ENCODE results near the gene MRPS22. TPM values are rescaled to one million over a fixed set of nuclear protein-coding genes. Genes with fewer than 3 reads are reported as not detected.

MRPS22 gene
- total and polyA plus RNA-seq, 5 donors from 2014 or later: 29.8 to 55.2 (median 45.7) TPM

GRCh38 chr3:139312959-139313358 lies 30.9 kb upstream of the MRPS22 start:
- no peak overlapping the region for H3K4me3 Mint-ChIP-seq
- no peaks in the 10 kb centered on the region for H3K4me1 Mint-ChIP-seq
- Histone ChIP-seq H3K36me3 (ENCODE audit: control insufficient read depth, insufficient read depth, low read length) (no peaks in the 10 kb centered on the region), H3K4me3 (ENCODE audit: low read depth, low read length) (no peak overlapping the region), H3K27me3 (ENCODE audit: control insufficient read depth, insufficient read depth, low read length) (no peaks in the 10 kb centered on the region), H3K4me1 (ENCODE audit: control insufficient read depth, insufficient read depth, low read length, poor library complexity, severe bottlenecking) (no peaks in the 10 kb centered on the region), H3K27ac (ENCODE audit: insufficient read depth, low read length, poor library complexity, severe bottlenecking) (no peak overlapping the region), H3K9me3 (ENCODE audit: control insufficient read depth in 2 of 2, low read length in 2 of 2) (no peaks in the 10 kb centered on the region)
- peaks cover 0 to 2% (median 0%) of the 10 kb centered on the region in 7 donors for H3K9me3 Mint-ChIP-seq
- ATAC-seq (ENCODE audit: low read depth in 2 of 2) (no peak), DNase-seq (no peak)
- H3K36me3 Mint-ChIP-seq: no peaks in the 10 kb centered on the region
- H3K27me3 Mint-ChIP-seq: no peaks in the 10 kb centered on the region
- H3K27ac Mint-ChIP-seq: peak overlapping the region in 1 of 3 donors; percentile 89

GRCh38 chr3:139313921-139314320 lies 29.9 kb upstream of the MRPS22 start:
- Histone ChIP-seq H3K9me3 (ENCODE audit: control insufficient read depth in 2 of 2, low read length in 2 of 2) (no peaks in the 10 kb centered on the region), H3K27me3 (ENCODE audit: control insufficient read depth, insufficient read depth, low read length) (no peaks in the 10 kb centered on the region), H3K4me1 (ENCODE audit: control insufficient read depth, insufficient read depth, low read length, poor library complexity, severe bottlenecking) (no peaks in the 10 kb centered on the region), H3K36me3 (ENCODE audit: control insufficient read depth, insufficient read depth, low read length) (no peaks in the 10 kb centered on the region), H3K27ac (ENCODE audit: insufficient read depth, low read length, poor library complexity, severe bottlenecking) (no peak overlapping the region), H3K4me3 (ENCODE audit: low read depth, low read length) (no peak overlapping the region)
- no peaks in the 10 kb centered on the region for H3K4me1 Mint-ChIP-seq
- H3K27me3 Mint-ChIP-seq: no peaks in the 10 kb centered on the region
- peak in 1 of 2 donors; percentile 23 for ATAC-seq (ENCODE audit: low read depth in 2 of 2)
- H3K4me3 Mint-ChIP-seq: no peak overlapping the region
- H3K27ac Mint-ChIP-seq: peak overlapping the region in 1 of 3 donors; percentile 57
- no peak for DNase-seq
- peaks cover 0 to 2% (median 0%) of the 10 kb centered on the region in 7 donors for H3K9me3 Mint-ChIP-seq
- no peaks in the 10 kb centered on the region for H3K36me3 Mint-ChIP-seq

GRCh38 chr3:139317215-139317614 lies 26.6 kb upstream of the MRPS22 start:
- Mint-ChIP-seq H3K4me3 (no peak overlapping the region), H3K9me3 (no peaks in the 10 kb centered on the region), H3K27me3 (no peaks in the 10 kb centered on the region), H3K36me3 (no peaks in the 10 kb centered on the region), H3K27ac (no peak overlapping the region), H3K4me1 (no peaks in the 10 kb centered on the region)
- Histone ChIP-seq H3K9me3 (ENCODE audit: control insufficient read depth in 2 of 2, low read length in 2 of 2) (no peaks in the 10 kb centered on the region), H3K4me1 (ENCODE audit: control insufficient read depth, insufficient read depth, low read length, poor library complexity, severe bottlenecking) (no peaks in the 10 kb centered on the region), H3K36me3 (ENCODE audit: control insufficient read depth, insufficient read depth, low read length) (no peaks in the 10 kb centered on the region), H3K27ac (ENCODE audit: insufficient read depth, low read length, poor library complexity, severe bottlenecking) (no peak overlapping the region), H3K4me3 (ENCODE audit: low read depth, low read length) (no peak overlapping the region), H3K27me3 (ENCODE audit: control insufficient read depth, insufficient read depth, low read length) (no peaks in the 10 kb centered on the region)
- no peak for DNase-seq
- no peak for ATAC-seq (ENCODE audit: low read depth in 2 of 2)

GRCh38 chr3:139317660-139318430 lies 26.0 kb upstream of the MRPS22 start:
- H3K9me3 Mint-ChIP-seq: no peaks in the 10 kb centered on the region
- H3K36me3 ChIP-seq (ENCODE audit: control insufficient read depth, insufficient read depth, low read length): no peaks in the 10 kb centered on the region
- no peaks in the 10 kb centered on the region for H3K9me3 ChIP-seq (ENCODE audit: control insufficient read depth in 2 of 2, low read length in 2 of 2)
- H3K4me1 Mint-ChIP-seq: no peaks in the 10 kb centered on the region
- ATAC-seq (ENCODE audit: low read depth in 2 of 2) (no peak), DNase-seq (no peak)
- H3K4me3 Mint-ChIP-seq: no peak overlapping the region
- H3K36me3 Mint-ChIP-seq: no peaks in the 10 kb centered on the region
- H3K27ac ChIP-seq (ENCODE audit: insufficient read depth, low read length, poor library complexity, severe bottlenecking): no peak overlapping the region
- H3K4me1 ChIP-seq (ENCODE audit: control insufficient read depth, insufficient read depth, low read length, poor library complexity, severe bottlenecking): no peaks in the 10 kb centered on the region
- H3K27me3 ChIP-seq (ENCODE audit: control insufficient read depth, insufficient read depth, low read length): no peaks in the 10 kb centered on the region
- H3K4me3 ChIP-seq (ENCODE audit: low read depth, low read length): no peak overlapping the region
- H3K27me3 Mint-ChIP-seq: no peaks in the 10 kb centered on the region
- no peak overlapping the region for H3K27ac Mint-ChIP-seq

GRCh38 chr3:139318431-139318816 lies 25.4 kb upstream of the MRPS22 start:
- Histone ChIP-seq H3K4me1 (ENCODE audit: control insufficient read depth, insufficient read depth, low read length, poor library complexity, severe bottlenecking) (no peaks in the 10 kb centered on the region), H3K27me3 (ENCODE audit: control insufficient read depth, insufficient read depth, low read length) (no peaks in the 10 kb centered on the region), H3K4me3 (ENCODE audit: low read depth, low read length) (no peak overlapping the region), H3K36me3 (ENCODE audit: control insufficient read depth, insufficient read depth, low read length) (no peaks in the 10 kb centered on the region), H3K9me3 (ENCODE audit: control insufficient read depth in 2 of 2, low read length in 2 of 2) (no peaks in the 10 kb centered on the region), H3K27ac (ENCODE audit: insufficient read depth, low read length, poor library complexity, severe bottlenecking) (no peak overlapping the region)
- Mint-ChIP-seq H3K36me3 (no peaks in the 10 kb centered on the region), H3K27me3 (no peaks in the 10 kb centered on the region), H3K4me1 (no peaks in the 10 kb centered on the region), H3K4me3 (no peak overlapping the region), H3K9me3 (no peaks in the 10 kb centered on the region), H3K27ac (no peak overlapping the region)
- ATAC-seq (ENCODE audit: low read depth in 2 of 2) (no peak), DNase-seq (no peak)

GRCh38 chr3:139318826-139319225 lies 25.0 kb upstream of the MRPS22 start:
- Mint-ChIP-seq H3K4me3 (no peak overlapping the region), H3K9me3 (no peaks in the 10 kb centered on the region), H3K27ac (no peak overlapping the region), H3K27me3 (no peaks in the 10 kb centered on the region), H3K36me3 (no peaks in the 10 kb centered on the region), H3K4me1 (no peaks in the 10 kb centered on the region)
- Histone ChIP-seq H3K36me3 (ENCODE audit: control insufficient read depth, insufficient read depth, low read length) (no peaks in the 10 kb centered on the region), H3K27me3 (ENCODE audit: control insufficient read depth, insufficient read depth, low read length) (no peaks in the 10 kb centered on the region), H3K9me3 (ENCODE audit: control insufficient read depth in 2 of 2, low read length in 2 of 2) (no peaks in the 10 kb centered on the region), H3K4me3 (ENCODE audit: low read depth, low read length) (no peak overlapping the region), H3K27ac (ENCODE audit: insufficient read depth, low read length, poor library complexity, severe bottlenecking) (no peak overlapping the region), H3K4me1 (ENCODE audit: control insufficient read depth, insufficient read depth, low read length, poor library complexity, severe bottlenecking) (no peaks in the 10 kb centered on the region)
- ATAC-seq (ENCODE audit: low read depth in 2 of 2) (no peak), DNase-seq (no peak)

GRCh38 chr3:139319428-139320402 lies 24.1 kb upstream of the MRPS22 start:
- Mint-ChIP-seq H3K9me3 (peaks cover 0 to 1% (median 0%) of the 10 kb centered on the region in 7 donors), H3K36me3 (no peaks in the 10 kb centered on the region), H3K4me1 (no peaks in the 10 kb centered on the region), H3K27ac (peak overlapping the region in 1 of 3 donors; percentile 48), H3K4me3 (no peak overlapping the region), H3K27me3 (no peaks in the 10 kb centered on the region)
- Histone ChIP-seq H3K9me3 (ENCODE audit: control insufficient read depth in 2 of 2, low read length in 2 of 2) (no peaks in the 10 kb centered on the region), H3K27ac (ENCODE audit: insufficient read depth, low read length, poor library complexity, severe bottlenecking) (no peak overlapping the region), H3K36me3 (ENCODE audit: control insufficient read depth, insufficient read depth, low read length) (no peaks in the 10 kb centered on the region), H3K27me3 (ENCODE audit: control insufficient read depth, insufficient read depth, low read length) (no peaks in the 10 kb centered on the region), H3K4me1 (ENCODE audit: control insufficient read depth, insufficient read depth, low read length, poor library complexity, severe bottlenecking) (no peaks in the 10 kb centered on the region), H3K4me3 (ENCODE audit: low read depth, low read length) (no peak overlapping the region)
- DNase-seq (no peak), ATAC-seq (ENCODE audit: low read depth in 2 of 2) (no peak)

All from CD4-positive, CD25-positive, alpha-beta regulatory T cell (primary cell).